GM19328 (cell line): ENCODE data around the gene FGB.

ENCODE experiments used
- ATAC-seq: cut with Tn5 transposase; IDR thresholded peaks from one replicate; pipeline ENCODE4 v1.9.1; 2021; ENCODE audit warnings: mild to moderate bottlenecking, moderate library complexity; ENCODE audit not compliant: unreplicated experiment

The FGB gene

GRCh38 chr4:154617820-154618317, 55.1 kb downstream of the FGB start:
- ATAC-seq, result no peak

- peak; percentile 64 for ATAC-seq
Observed at GRCh38 chr4:154618708-154619315, 56.0 kb downstream of the FGB start.

- no peak for ATAC-seq
Observed at GRCh38 chr4:154620111-154620510, 57.3 kb downstream of the FGB start.
